IMR-90 (cell line): Measurements from ENCODE around the gene GPR89A. TPM values are rescaled to one million over a fixed set of nuclear protein-coding genes. Genes with fewer than 3 reads are reported as not detected.
"Not testable (repeated sequence)": the region's sequence is repeated elsewhere in the genome, so short reads cannot be mapped to it uniquely, and the experiment has no call there.

Experiments used
- ATAC-seq: fragments of 200-7000 bp; cut with Tn5 transposase; 2 replicates; pipeline ENCODE4 v1.9.1; 2020; ENCODE audit warnings: low read depth, mild to moderate bottlenecking, moderate library complexity
- BruUV-seq: library from RNA; stranded (reverse); fragments of 400-500 nt; replicated peaks from 2 replicates; lab custom pipeline; 2021; lab: Mats Ljungman, UMichigan
- CTCF ChIA-PET: fragments of 300-600 bp; formaldehyde crosslinking; extraction: SDS; loops from one replicate; lab custom pipeline; 2021; ENCODE audit warnings: antibody characterized with exemption; lab: Yijun Ruan, JAX
- POLR2A ChIA-PET: fragments of 300-600 bp; sonication (Branson Sonifier 250); formaldehyde crosslinking; loops from one replicate; lab custom pipeline; 2022; ENCODE audit warnings: antibody characterized with exemption; ENCODE audit not compliant: unreplicated experiment; lab: Charles Lee
- DNase-seq: peaks from one replicate; pipeline ENCODE4 v3.0.0; 2013
- H2AFZ ChIP-seq: replicated peaks from 2 replicates; pipeline ENCODE3; 2013; ENCODE audit warnings: low read length, mild to moderate bottlenecking; ENCODE audit not compliant: poor library complexity
- H2AK5ac ChIP-seq: 2 replicates; pipeline ENCODE4 v1.6.1; 2013; ENCODE audit warnings: low read depth, low read length, inconsistent platforms
- H2AK9ac ChIP-seq: replicated peaks from 2 replicates; pipeline ENCODE3; 2013; ENCODE audit warnings: mild to moderate bottlenecking, low read depth, low read length, moderate library complexity; ENCODE audit not compliant: poor library complexity
- H2BK120ac ChIP-seq: 2 replicates; pipeline ENCODE4 v1.6.1; 2013; ENCODE audit warnings: low read depth, low read length, inconsistent platforms
- H2BK15ac ChIP-seq: 3 replicates; pipeline ENCODE4 v1.6.1; 2013; ENCODE audit warnings: low read depth, low read length, inconsistent platforms
- H2BK20ac ChIP-seq: 2 replicates; pipeline ENCODE4 v1.6.1; 2013; ENCODE audit warnings: low read depth, mild to moderate bottlenecking, inconsistent platforms, low read length, moderate library complexity
- H2BK5ac ChIP-seq: 2 replicates; pipeline ENCODE4 v1.6.1; 2013; ENCODE audit warnings: mild to moderate bottlenecking, low read depth, low read length, inconsistent platforms; ENCODE audit not compliant: poor library complexity, severe bottlenecking
- H3K14ac ChIP-seq: replicated peaks from 2 replicates; pipeline ENCODE4 v1.6.1; 2013; ENCODE audit warnings: low read depth, low read length, inconsistent platforms
- H3K18ac ChIP-seq: 2 replicates; pipeline ENCODE4 v1.6.1; 2013; ENCODE audit warnings: low read depth, low read length, control low read depth
- H3K23ac ChIP-seq: 2 replicates; pipeline ENCODE4 v1.6.1; 2013; ENCODE audit warnings: low read depth, low read length, inconsistent platforms
- H3K27ac ChIP-seq: 2 replicates; pipeline ENCODE4 v1.5.1; 2013; ENCODE audit warnings: mild to moderate bottlenecking, control low read depth, low read length; ENCODE audit not compliant: insufficient read depth
- H3K27me3 ChIP-seq: 2 replicates; pipeline ENCODE4 v1.6.1; 2013; ENCODE audit warnings: low read length; ENCODE audit not compliant: control insufficient read depth, insufficient read depth
- H3K36me3 ChIP-seq: 2 replicates; pipeline ENCODE4 v1.6.1; 2013; ENCODE audit warnings: low read length, mixed read lengths; ENCODE audit not compliant: control insufficient read depth, insufficient read depth
- H3K4ac ChIP-seq: 2 replicates; pipeline ENCODE4 v1.6.1; 2013; ENCODE audit warnings: low read depth, low read length, inconsistent platforms
- H3K4me1 ChIP-seq: 2 replicates; pipeline ENCODE4 v1.6.1; 2013; ENCODE audit warnings: low read length, mixed read lengths; ENCODE audit not compliant: control insufficient read depth, insufficient read depth
- H3K4me2 ChIP-seq: 2 replicates; pipeline ENCODE4 v1.6.1; 2013; ENCODE audit warnings: low read depth, mild to moderate bottlenecking, control low read depth, low read length, moderate library complexity
- H3K4me3 ChIP-seq: 2 replicates; pipeline ENCODE4 v1.5.1; 2013; ENCODE audit warnings: low read depth, mild to moderate bottlenecking, control low read depth, low read length, moderate library complexity; ENCODE audit not compliant: insufficient read depth
- H3K56ac ChIP-seq: 2 replicates; pipeline ENCODE4 v1.6.1; 2013; ENCODE audit warnings: low read length, inconsistent platforms; ENCODE audit not compliant: insufficient read depth; ENCODE audit errors: extremely low read depth
- H3K79me1 ChIP-seq, 2 experiments: 2 replicates each; pipeline ENCODE4 v1.6.1; 2013; ENCODE audit warnings: low read length in 2 of 2, inconsistent platforms in 1 of 2, low read depth in 1 of 2
- H3K9ac ChIP-seq: 2 replicates; pipeline ENCODE4 v1.6.1; 2013; ENCODE audit warnings: low read depth, low read length, control low read depth
- H3K9me1 ChIP-seq: 2 replicates; pipeline ENCODE4 v1.6.1; 2013; ENCODE audit warnings: low read length, inconsistent platforms; ENCODE audit not compliant: insufficient read depth
- H3K9me3 ChIP-seq: 2 replicates; pipeline ENCODE4 v1.6.1; 2013; ENCODE audit warnings: low read length; ENCODE audit not compliant: control insufficient read depth, insufficient read depth
- H4K20me1 ChIP-seq: 2 replicates; pipeline ENCODE4 v1.6.1; 2013; ENCODE audit warnings: low read length, inconsistent platforms; ENCODE audit not compliant: insufficient read depth
- H4K5ac ChIP-seq: 2 replicates; pipeline ENCODE4 v1.6.1; 2013; ENCODE audit warnings: mild to moderate bottlenecking, low read depth, low read length, control low read depth
- H4K8ac ChIP-seq, 2 experiments: 2 replicates each; pipeline ENCODE4 v1.6.1; 2013; ENCODE audit warnings: low read depth in 2 of 2, low read length in 2 of 2, control low read depth in 1 of 2, inconsistent platforms in 1 of 2
- H4K91ac ChIP-seq: 2 replicates; pipeline ENCODE4 v1.6.1; 2013; ENCODE audit warnings: low read depth, low read length, inconsistent platforms; ENCODE audit not compliant: insufficient read depth
- WGBS, 2 experiments: methylation state at CpG; one replicate each; pipeline versions ENCODE4 v1.1.5 to v1.1.7; 2013; ENCODE audit warnings: missing lambda C conversion rate in 2 of 2; ENCODE audit not compliant: insufficient read length in 1 of 2; ENCODE audit errors: extremely low coverage in 2 of 2; 5-methylcytosine and 5-hydroxymethylcytosine counted together
- dilution Hi-C: fragments of 300-500 bp; cut with HindIII; formaldehyde crosslinking; loops from one replicate; pipeline ENCODE4 v1.14.3; 2018; ENCODE audit warnings: low sequenced_read_pairs; ENCODE audit not compliant: unreplicated experiment
- in situ Hi-C: fragments of 300-500 bp; cut with MboI; formaldehyde crosslinking; loops from 3 replicates; pipeline ENCODE4 v1.14.3; 2019; ENCODE audit warnings: low sequenced_read_pairs, inconsistent platforms, mixed read lengths
- intact Hi-C: fragments of 100-400 bp; cut with micrococcal nuclease; formaldehyde crosslinking; loops from 2 replicates; pipeline ENCODE4 v1.10.0; 2022
- polyA plus RNA-seq, 3 experiments: library from polyadenylated mRNA; depleted of rRNA; stranded (reverse); fragments of >200 nt; gene quantifications; 2 replicates each; pipeline ENCODE4 v1.2.3, GENCODE V29; 2012; ENCODE audit warnings: low replicate concordance in 1 of 3
- total RNA-seq: library from RNA; depleted of rRNA; stranded (reverse); fragments of >200 nt; gene quantifications from 2 replicates; pipeline ENCODE4 v1.2.3, GENCODE V29; 2012

Gene GPR89A
- total and polyA plus RNA-seq, 2 of the 4 experiments (the other 2 are of a cell fraction), result 13.5 to 29.0 TPM

DNA sequence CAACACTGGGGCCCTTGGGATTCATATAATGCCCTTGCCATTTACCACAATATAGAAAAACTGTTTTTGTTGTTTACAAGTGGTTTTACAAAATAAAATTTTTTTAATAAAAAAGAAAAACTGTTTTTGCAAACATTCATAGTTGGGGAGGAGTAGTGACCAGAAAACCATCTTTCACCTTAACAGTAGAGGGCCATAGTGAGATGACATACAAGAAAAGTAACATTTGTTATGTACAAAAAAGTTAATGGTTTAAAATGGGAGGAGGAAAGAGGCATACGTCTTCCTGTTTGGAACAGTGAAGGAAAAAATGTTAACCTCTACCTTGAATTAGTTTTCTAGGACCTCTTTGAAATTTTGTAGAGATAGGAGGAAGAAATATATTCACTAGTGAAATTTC is 28.4 kb downstream of the GPR89A start:
- H3K23ac ChIP-seq, H3K9me3 ChIP-seq, H3K36me3 ChIP-seq, H2AK9ac ChIP-seq, H4K8ac ChIP-seq, H3K4me3 ChIP-seq, H2BK5ac ChIP-seq, H2BK15ac ChIP-seq, H4K91ac ChIP-seq, intact Hi-C loops, ATAC-seq, H3K18ac ChIP-seq, H3K4ac ChIP-seq, H2AFZ ChIP-seq, H2AK5ac ChIP-seq, POLR2A ChIA-PET, H4K20me1 ChIP-seq, H3K79me1 ChIP-seq, H3K9me1 ChIP-seq, H2BK20ac ChIP-seq, H3K4me2 ChIP-seq, H3K27me3 ChIP-seq, H4K5ac ChIP-seq, H2BK120ac ChIP-seq, in situ Hi-C loops, H3K4me1 ChIP-seq, CTCF ChIA-PET, DNase-seq, H3K56ac ChIP-seq, BruUV-seq, H3K27ac ChIP-seq, dilution Hi-C loops, H3K14ac ChIP-seq, H3K9ac ChIP-seq: not testable (repeated sequence)
- WGBS, 2 experiments, result no CpG with 5 or more reads among the region's 1 CpG

DNA sequence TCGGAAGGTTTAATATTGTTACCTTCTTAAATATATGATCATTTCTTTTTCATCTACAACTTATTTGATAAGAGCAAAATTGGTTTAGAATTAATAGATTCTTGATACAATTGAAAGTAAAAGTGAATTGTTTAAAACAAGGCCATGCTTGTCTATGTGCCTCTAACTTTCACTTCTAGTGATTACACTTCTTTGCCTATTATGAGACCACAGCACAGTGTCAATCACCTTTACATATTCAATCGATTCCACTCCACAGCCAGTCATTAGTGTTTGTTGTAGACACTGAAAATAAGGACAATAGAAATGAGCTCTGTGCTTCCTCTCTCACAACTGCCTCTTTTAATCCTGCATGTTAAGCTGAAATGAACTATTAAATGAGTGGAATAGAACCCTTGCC is 34.1 kb downstream of the GPR89A start:
- WGBS, 2 experiments, result no CpG with 5 or more reads among the region's 2 CpGs
- H3K18ac ChIP-seq, H2BK20ac ChIP-seq, POLR2A ChIA-PET, H3K79me1 ChIP-seq, H3K4me1 ChIP-seq, H2BK5ac ChIP-seq, H4K91ac ChIP-seq, H2BK15ac ChIP-seq, H3K4me2 ChIP-seq, H3K4me3 ChIP-seq, H3K36me3 ChIP-seq, H2BK120ac ChIP-seq, H4K20me1 ChIP-seq, H3K27me3 ChIP-seq, H4K5ac ChIP-seq, H3K14ac ChIP-seq, H3K9me3 ChIP-seq, H2AK5ac ChIP-seq, H3K9ac ChIP-seq, intact Hi-C loops, H3K56ac ChIP-seq, ATAC-seq, H3K9me1 ChIP-seq, H2AFZ ChIP-seq, DNase-seq, CTCF ChIA-PET, BruUV-seq, H4K8ac ChIP-seq, H2AK9ac ChIP-seq, H3K4ac ChIP-seq, H3K27ac ChIP-seq, in situ Hi-C loops, H3K23ac ChIP-seq, dilution Hi-C loops: not testable (repeated sequence)
